Activated T-cell treated with anti-CD3 and anti-CD28 coated beads, Interleukin-2, amount 50 U/mL, for 4 hours (primary cell): ENCODE measurements around the gene SUGP1. TPM values are rescaled to one million over a fixed set of nuclear protein-coding genes. Genes with fewer than 3 reads are reported as not detected.
A peak's percentile ranks its signal among the peaks of the same experiment; 100 is the strongest.

Experiments
- ATAC-seq, 2 donors: fragments of 200-7000 bp; cut with Tn5 transposase; one replicate each; pipeline ENCODE4 v1.10.0; 2021
- DNase-seq: peaks from one replicate; pipeline ENCODE4 v3.0.0-alpha.2; 2020
- H3K27me3 Mint-ChIP-seq: one replicate; pipeline ENCODE4 v1.8.0; 2021; ENCODE audit warnings: low read depth, mixed read lengths
- H3K36me3 Mint-ChIP-seq: one replicate; pipeline ENCODE4 v1.8.0; 2022; ENCODE audit warnings: mixed read lengths; ENCODE audit not compliant: insufficient read depth
- H3K4me1 Mint-ChIP-seq: one replicate; pipeline ENCODE4 v1.8.0; 2021; ENCODE audit warnings: low read depth, mixed read lengths
- H3K4me3 Mint-ChIP-seq: one replicate; pipeline ENCODE4 v1.8.0; 2021; ENCODE audit warnings: mild to moderate bottlenecking, moderate library complexity, mixed read lengths
- H3K9me3 Mint-ChIP-seq: one replicate; pipeline ENCODE4 v1.8.0; 2021; ENCODE audit warnings: mixed read lengths
- total RNA-seq, 3 donors: library from RNA; stranded (reverse); gene quantifications; one replicate each; pipeline ENCODE4 v1.2.1, GENCODE V29; 2021

Gene SUGP1
- total RNA-seq, 3 donors from 2014 or later, result 54.8 to 61.8 (median 61.3) TPM

DNA sequence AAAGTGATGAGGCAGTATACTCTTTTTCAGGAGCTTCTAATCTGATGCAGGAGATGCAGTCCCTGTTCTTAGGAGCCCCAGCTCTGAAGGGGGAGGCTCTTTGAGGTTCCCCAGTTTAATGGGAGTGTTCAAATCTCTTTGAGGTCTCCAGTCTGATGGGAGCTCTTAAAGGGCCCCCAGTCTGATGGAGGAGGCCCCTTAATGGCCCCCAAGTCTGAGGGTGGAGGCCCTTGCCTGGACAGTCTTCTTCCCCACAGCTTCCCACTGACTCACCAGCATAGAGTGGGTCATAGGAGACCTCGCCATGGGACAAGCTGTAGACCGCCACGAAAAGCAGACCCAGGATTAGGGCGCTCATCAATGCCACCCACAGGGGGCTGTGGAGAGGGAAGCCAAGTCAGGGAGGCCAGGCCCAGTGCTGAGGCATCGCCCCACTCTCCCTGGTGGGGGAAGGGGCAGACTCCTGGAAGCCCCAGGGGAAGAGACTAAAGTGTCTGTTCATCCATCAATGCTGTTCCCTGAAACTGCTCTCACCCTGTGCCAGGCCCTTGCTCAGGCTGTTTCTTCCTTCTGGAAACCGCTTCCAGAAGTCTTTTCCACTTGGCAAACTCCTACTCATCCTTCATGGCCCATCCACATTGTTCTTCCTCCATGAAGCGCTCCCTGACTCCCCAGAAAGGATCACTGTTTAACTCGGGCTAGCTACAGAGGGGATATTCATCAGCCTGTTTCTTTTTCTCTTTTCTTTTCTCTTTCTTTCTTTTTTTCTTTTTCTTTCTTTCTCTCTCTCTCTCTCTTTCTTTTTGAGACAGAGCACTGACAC is 49.3 kb downstream of the SUGP1 start:
- Mint-ChIP-seq H3K36me3 (no peaks in the 10 kb centered on the region), H3K9me3 (no peaks in the 10 kb centered on the region), H3K4me1 (peaks cover 10% of the 10 kb centered on the region), H3K27me3 (peaks cover 14% of the 10 kb centered on the region), H3K4me3 (no peak overlapping the region)
- DNase-seq (no peak), ATAC-seq (no peak)

DNA sequence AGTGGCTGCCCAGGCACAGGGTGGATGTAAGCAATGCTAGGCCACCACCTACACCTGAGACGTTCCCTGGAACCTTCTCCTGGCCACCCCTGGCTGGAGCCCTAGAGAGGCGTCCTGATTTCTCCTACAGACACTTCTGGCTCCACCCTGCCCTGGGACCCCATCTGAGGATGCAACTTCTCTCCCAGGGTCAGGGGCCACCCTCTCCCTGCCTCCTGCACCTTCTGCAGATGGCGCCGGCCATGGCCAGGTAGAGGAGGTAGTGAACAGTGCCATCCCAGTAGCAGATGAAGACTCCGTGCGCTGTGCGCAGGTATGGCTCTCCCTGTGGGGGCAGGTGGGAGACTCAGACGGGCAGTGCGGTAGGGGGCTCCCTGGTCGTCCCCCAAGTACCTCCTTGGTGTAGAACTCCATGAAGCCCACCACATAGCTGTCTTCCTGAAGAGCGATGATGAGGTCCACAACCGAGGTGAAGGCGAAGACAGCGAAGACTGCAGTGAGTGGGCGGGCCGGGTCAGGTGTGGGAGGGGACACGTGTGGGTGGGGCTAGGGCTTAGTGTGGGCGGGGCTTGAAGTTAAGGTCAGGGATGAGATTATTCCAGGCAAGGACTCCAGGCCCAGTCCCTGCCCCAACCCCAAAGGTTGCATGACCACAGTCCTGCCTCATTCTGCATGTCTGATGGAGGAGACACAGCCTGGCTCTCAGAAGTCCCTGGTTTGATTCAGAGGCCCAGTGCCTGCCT is 50.2 kb downstream of the SUGP1 start:
- DNase-seq (no peak), ATAC-seq (no peak)
- Mint-ChIP-seq H3K4me1 (peaks cover 10% of the 10 kb centered on the region), H3K36me3 (no peaks in the 10 kb centered on the region), H3K4me3 (no peak overlapping the region), H3K9me3 (no peaks in the 10 kb centered on the region), H3K27me3 (peaks cover 14% of the 10 kb centered on the region)

DNA sequence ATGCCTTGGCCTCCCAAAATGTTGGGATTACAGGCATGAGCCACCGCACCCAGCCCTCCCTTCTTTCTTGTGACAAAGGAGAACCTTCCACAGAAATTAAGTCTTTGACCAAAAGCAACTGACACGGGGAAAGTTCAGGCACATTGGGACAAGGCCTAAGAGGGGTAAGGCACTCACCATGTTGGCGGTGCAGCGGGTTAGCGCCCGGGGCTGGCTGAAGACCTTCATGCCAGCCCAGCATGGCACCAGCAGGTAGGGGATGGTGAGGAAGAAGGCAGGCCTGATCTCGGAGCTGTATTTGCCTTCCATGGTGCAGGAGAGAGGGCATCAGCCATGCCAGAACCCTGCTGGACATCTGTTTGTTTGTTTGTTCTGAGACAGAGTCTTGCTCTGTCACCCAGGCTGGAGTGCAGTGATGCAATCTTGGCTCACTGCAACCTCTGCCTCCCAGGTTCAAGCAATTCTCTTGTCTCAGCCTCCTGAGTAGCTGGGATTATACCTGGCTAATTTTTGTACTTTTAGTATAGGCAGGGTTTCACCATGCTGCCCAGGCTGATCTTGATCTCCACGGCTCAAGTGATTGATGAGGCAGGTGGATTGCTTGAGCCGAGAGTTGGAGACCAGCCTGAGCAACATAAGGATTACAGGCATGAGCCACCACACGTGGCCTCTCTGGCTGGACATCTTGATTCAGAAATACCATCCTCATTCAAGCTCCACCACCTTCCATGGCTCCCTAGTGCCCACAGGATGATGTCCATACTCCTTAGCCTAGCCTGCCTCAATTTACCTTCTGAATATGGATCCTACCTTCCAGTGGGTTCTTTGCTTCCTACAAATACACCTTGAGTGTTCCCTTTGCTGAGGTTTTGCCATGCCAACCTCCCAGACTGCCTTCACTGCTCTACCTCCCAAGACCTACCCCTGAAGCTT is 51.6 kb downstream of the SUGP1 start:
- Mint-ChIP-seq H3K4me3 (no peak overlapping the region), H3K27me3 (peaks cover 10% of the 10 kb centered on the region), H3K36me3 (no peaks in the 10 kb centered on the region), H3K4me1 (peaks cover 6% of the 10 kb centered on the region), H3K9me3 (no peaks in the 10 kb centered on the region)
- ATAC-seq (no peak), DNase-seq (no peak)

DNA sequence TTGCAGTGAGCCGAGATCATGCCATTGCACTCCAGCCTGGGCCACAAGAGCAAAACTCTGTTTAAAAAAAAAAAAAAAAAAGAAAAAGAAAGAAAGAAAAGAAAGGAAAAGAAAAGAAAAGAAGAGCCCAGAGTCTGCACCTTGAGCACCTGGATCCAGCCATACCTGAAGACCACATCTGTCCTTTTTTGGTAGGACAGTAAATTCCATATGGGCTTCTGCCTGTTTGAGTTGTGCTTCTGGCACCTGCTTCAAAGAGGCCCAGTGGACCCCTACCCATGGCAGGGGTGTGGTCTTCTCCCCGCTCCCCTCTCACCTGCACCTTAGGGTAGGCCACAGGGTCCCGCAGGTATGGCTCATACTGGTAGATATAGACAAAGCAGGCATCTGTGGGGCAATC is 53.0 kb downstream of the SUGP1 start:
- Mint-ChIP-seq H3K27me3 (peaks cover 14% of the 10 kb centered on the region), H3K4me1 (peaks cover 2% of the 10 kb centered on the region), H3K4me3 (no peak overlapping the region), H3K9me3 (no peaks in the 10 kb centered on the region), H3K36me3 (no peaks in the 10 kb centered on the region)
- DNase-seq (no peak), ATAC-seq (no peak)

DNA sequence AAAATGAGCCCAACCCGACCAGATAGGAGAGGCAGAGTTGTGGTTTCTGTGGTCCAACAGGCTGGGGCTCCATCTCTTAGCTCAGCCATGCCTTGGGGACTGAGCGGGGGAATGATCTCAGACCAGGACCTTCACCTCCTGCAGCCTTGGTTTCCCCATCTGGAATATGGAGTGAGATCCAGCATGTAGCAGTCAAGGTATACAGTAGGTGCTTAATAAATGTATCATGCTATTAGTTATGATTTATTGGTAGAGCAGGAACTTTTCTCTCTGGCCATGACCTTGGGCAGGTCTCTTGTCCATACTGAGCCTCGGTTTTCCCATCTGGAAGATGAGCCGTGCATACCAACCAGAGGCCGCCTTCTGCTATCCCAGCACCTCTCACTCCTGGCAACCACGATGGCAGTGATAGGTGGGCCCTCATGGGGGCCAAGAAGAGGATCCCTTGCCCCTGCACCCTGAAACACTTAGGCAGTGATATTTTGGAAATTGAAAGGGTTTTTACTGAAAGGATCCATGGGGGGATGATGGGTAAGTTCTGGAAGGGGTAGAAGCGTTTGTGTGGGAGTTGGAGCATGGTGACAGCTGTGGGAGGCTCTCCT is 56.3 kb downstream of the SUGP1 start:
- no peaks in the 10 kb centered on the region for H3K36me3 Mint-ChIP-seq
- peaks cover 7% of the 10 kb centered on the region for H3K4me1 Mint-ChIP-seq
- H3K4me3 Mint-ChIP-seq, result no peak overlapping the region
- ATAC-seq (no peak), DNase-seq (no peak)
- peaks cover 40% of the 10 kb centered on the region for H3K27me3 Mint-ChIP-seq
- no peaks in the 10 kb centered on the region for H3K9me3 Mint-ChIP-seq

DNA sequence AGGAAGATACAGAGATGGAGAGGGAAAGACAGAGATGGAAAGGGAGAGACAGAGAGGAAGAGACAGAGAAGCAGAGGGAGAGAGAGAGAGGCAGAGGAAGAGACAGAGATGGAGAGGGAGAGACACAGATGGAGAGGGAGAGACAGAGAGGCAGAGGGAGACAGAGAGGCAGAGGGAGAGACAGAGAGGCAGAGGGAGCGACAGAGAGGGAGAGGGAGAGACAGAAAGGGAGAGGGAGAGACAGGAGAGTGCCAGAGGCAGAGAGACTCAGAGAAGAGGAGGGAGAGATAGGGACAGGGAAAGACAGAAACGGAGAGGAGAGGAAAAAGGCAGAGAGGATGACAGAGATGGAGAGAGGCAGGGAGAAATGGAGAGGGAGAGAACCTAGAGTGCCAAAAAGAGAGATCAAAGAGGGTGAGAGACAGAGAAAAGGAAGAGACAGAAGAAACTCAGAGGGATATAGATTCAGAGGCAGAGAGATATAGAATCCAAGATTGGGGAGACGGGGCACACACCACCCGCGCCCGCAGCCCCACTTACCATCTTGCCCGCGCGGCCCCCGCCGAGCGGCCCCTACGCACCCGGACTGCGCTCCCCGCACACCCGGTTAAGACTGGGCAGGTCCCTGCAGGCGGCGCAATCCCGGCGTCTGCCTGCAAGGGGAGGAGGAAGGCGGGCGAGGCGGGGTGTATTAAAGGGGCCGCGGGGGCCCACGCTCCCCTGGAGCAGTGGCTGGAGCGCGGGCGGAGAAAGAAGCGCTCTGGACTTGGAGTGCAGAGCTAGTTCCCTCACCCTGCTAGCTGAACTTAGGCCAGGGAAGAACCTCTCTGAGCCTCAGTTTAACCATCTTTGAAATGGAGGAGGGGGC is 57.9 kb downstream of the SUGP1 start:
- peak overlapping the region; percentile 14 for H3K4me3 Mint-ChIP-seq
- no peak for DNase-seq
- peaks cover 7% of the 10 kb centered on the region for H3K4me1 Mint-ChIP-seq
- H3K27me3 Mint-ChIP-seq, result peaks cover 47% of the 10 kb centered on the region
- ATAC-seq, result peak in 1 of 2 donors; percentile 42
- H3K36me3 Mint-ChIP-seq, result no peaks in the 10 kb centered on the region
- no peaks in the 10 kb centered on the region for H3K9me3 Mint-ChIP-seq

DNA sequence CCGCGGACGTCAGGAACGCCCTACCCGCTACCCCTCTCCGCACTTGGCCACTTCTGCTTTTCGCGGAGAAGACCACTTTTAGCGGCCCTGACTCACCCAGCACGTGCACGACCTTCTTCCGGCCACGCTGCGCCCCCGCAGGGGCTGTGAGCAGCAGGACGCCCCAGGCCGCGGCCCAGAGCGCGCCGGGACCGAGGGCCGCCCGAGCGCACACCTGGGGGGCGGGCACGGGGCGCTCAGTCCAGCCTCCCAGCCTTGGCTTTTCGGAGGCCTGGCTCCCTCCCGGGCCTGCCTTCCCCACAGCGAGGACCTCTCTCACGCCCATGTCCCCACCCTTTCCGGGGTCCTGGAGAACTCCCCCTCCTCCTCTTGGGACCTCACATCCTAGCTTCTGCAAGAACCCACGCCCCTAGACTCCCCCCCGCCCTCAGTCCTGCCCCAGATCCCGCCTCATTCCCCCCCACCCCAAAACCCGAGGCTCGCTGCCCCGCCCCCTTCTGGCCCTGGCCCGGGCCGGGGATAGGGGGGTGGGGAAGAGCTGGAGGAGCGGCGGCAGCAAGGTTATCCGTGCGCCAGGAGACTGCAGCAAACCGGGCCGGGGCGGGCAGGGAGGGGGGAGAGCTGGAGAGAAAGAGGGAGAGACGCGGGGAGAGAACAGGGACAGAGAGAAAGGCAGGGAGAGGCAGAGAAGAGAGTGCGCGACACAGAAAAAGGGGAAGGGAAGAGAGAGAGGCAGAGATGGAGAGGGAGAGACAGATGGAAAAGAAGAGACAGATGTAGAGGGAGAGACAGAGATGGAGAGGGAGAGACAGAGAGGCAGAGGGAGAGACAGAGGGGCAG is 58.7 kb downstream of the SUGP1 start:
- Mint-ChIP-seq H3K4me1 (peaks cover 7% of the 10 kb centered on the region), H3K27me3 (peaks cover 55% of the 10 kb centered on the region)
- ATAC-seq, result peak in 1 of 2 donors; percentile 21

DNA sequence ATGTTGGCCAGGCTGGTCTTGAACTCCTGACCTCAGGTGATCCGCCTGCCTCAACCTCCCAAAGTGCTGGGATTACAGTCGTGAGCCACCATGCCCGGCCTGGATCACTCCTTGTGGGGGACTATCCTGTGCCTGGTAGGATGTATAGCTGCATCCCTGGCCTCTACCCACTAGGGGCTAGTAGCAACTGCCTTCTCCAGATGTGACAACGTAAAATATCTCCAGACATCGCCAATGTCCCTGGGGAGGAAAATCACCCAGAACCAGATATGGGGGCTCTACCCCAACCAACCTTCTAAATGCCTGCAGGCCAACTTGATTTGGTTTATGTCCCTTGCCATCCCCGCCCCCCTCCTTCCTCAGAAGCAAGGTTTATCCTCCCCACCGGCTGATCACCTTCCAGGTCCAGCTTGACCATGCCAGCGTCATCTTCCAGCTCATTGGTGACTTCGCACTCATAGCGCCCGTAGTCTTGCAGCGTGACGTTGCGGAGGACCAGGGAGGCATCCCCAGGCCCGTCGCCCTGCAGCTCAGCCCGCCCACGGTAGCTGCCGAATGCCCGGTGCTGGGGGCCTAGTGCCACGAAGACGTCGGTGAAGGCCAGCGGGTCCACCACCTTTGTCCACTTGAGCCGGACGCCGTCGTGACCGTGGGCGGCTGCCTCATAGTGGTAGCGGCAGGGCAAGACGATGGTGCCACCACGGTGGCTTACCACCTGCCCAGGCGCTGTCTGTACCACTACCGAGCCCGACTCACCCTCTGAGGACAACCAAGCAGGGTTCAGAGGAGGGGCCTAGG is 59.7 kb downstream of the SUGP1 start:
- no peaks in the 10 kb centered on the region for H3K9me3 Mint-ChIP-seq
- ATAC-seq (no peak), DNase-seq (no peak)
- peaks cover 7% of the 10 kb centered on the region for H3K4me1 Mint-ChIP-seq
- no peaks in the 10 kb centered on the region for H3K36me3 Mint-ChIP-seq
- no peak overlapping the region for H3K4me3 Mint-ChIP-seq
- peaks cover 62% of the 10 kb centered on the region for H3K27me3 Mint-ChIP-seq

More for the DNA sequence above, 58.7 kb downstream of the SUGP1 start:
- Mint-ChIP-seq H3K9me3 (no peaks in the 10 kb centered on the region), H3K36me3 (no peaks in the 10 kb centered on the region), H3K4me3 (peak overlapping the region; percentile 14)
- DNase-seq, result no peak

DNA sequence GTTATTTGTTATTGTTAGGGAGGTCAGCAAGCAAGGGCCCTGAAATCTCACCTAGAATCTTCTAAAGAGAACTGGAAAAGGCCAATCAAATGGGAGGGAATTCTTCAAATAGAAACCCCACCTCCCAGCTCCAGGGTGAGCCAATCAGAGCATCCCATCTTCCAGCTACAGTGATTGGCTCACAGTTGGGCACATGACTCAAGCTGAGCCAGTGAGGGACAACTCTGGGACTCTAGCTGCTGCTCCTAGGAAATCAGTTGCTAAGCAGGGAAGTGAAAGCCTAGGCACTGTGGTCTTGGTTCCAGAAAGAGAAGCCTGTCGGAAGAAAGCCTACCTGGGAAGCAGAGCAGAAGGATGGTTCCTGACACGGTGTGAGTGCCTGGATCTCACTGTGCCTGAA is 60.6 kb downstream of the SUGP1 start:
- H3K27me3 Mint-ChIP-seq, result peaks cover 68% of the 10 kb centered on the region
- peaks cover 7% of the 10 kb centered on the region for H3K4me1 Mint-ChIP-seq
- H3K36me3 Mint-ChIP-seq, result no peaks in the 10 kb centered on the region
- DNase-seq, result no peak
- ATAC-seq, result peak in 1 of 2 donors; percentile 44
- no peak overlapping the region for H3K4me3 Mint-ChIP-seq
- H3K9me3 Mint-ChIP-seq, result no peaks in the 10 kb centered on the region

DNA sequence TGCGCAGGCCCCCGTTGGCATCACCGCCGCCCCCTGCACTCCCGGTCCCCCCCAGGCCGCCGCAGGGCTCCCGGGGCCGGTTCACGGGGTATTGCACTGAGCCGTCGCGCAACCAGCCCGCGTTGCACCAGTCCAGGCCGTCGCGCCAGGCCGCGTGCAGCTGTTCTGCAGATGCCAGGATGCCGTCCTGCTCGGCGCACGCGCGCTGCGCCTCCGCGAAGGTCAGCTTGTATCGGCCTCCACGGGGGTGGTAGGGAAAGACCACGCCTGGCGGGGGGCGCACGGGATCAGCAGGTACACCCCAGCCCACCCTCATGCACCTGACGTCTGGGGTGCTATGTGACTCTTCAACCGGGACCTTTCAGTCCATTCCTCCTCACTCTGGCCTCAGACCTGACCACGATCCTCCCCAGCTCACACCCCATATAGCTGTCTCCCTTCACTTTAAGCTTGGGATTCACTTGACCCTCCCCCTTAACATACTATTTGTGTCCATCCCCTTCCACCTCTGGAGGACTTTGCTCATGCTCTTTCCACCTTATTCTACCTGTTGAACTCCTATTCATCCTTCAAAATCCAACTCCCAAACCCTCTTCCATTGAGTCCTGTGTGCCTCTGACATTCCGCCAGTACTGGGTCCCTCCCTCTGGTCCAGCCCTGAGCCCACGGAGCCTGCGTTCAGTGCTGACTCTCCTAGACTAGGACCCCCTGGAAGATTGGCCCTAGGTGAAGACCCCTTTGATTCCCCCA is 61.5 kb downstream of the SUGP1 start:
- no peaks in the 10 kb centered on the region for H3K9me3 Mint-ChIP-seq
- DNase-seq, result no peak
- no peak for ATAC-seq
- no peaks in the 10 kb centered on the region for H3K36me3 Mint-ChIP-seq
- peaks cover 71% of the 10 kb centered on the region for H3K27me3 Mint-ChIP-seq
- H3K4me1 Mint-ChIP-seq, result peaks cover 7% of the 10 kb centered on the region
- H3K4me3 Mint-ChIP-seq, result no peak overlapping the region

DNA sequence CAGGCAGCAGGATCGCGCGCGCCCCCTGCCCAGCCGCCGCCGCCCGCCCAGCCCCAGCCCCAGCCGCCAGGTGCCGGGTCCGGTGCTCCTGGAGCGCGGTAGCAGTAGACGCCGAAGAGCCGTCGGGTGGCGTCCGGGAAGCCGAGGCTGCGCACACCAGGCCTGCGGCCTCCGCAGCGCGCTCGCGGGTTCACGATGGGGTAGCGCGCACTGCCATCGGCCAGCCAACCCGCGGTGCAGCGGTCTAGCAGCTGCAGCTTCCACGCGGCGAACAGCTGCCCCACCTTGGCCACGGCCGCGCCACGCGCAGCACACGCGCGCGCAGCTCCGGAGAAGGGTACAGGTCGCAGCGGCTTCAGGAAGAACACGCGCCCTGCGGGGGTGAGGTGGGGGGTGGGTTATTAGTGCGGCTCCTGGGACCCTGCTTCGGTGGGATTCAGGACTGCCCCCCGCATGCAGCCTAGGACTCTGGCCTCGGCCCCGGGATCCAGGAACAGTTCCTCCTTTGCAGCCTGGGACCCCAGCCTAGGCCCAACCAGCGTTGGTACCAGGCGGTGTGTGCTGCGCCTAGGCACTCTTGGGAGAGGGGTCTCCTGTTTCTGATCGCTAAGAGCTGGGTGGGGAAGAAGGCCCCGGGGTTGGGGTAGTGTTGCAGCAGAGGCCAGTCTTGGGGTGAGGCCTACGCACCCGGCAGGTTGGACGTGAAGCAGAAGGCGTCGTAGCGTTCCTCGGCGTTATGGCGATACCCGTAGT is 62.3 kb downstream of the SUGP1 start:
- DNase-seq (no peak), ATAC-seq (no peak)
- H3K4me1 Mint-ChIP-seq, result peaks cover 7% of the 10 kb centered on the region
- H3K9me3 Mint-ChIP-seq, result no peaks in the 10 kb centered on the region
- no peaks in the 10 kb centered on the region for H3K36me3 Mint-ChIP-seq
- no peak overlapping the region for H3K4me3 Mint-ChIP-seq
- peaks cover 68% of the 10 kb centered on the region for H3K27me3 Mint-ChIP-seq
